Testis (tissue), 3 donors: ENCODE measurements around the gene RUNX1. TPM values are rescaled to one million over a fixed set of nuclear protein-coding genes. Genes with fewer than 3 reads are reported as not detected.

Experiments used
- DNase-seq: peaks from one replicate; pipeline ENCODE4 v3.0.0-alpha.2; 2019
- H3K27ac ChIP-seq, 2 donors: fragments of 200-600 bp; sonication (generic); one replicate each; pipeline ENCODE4 v1.5.1; 2019
- H3K27me3 ChIP-seq: fragments of 200-600 bp; sonication (generic); one replicate; pipeline ENCODE4 v1.5.1; 2019
- H3K36me3 ChIP-seq: fragments of 200-600 bp; sonication (generic); one replicate; pipeline ENCODE4 v1.5.1; 2017; ENCODE audit warnings: low read depth; ENCODE audit errors: missing control alignments
- H3K4me1 ChIP-seq: fragments of 200-600 bp; sonication (generic); one replicate; pipeline ENCODE4 v1.5.1; 2019
- H3K4me3 ChIP-seq, 2 donors: fragments of 200-600 bp; sonication (generic); one replicate each; pipeline ENCODE4 v1.5.1; 2017 to 2019
- H3K9me3 ChIP-seq: fragments of 200-600 bp; sonication (generic); one replicate; pipeline ENCODE4 v1.5.1; 2017
- POLR2A ChIP-seq: fragments of 450-650 bp; IDR thresholded peaks from one replicate; pipeline ENCODE4 v1.6.1; 2017; ENCODE audit warnings: antibody characterized with exemption, mild to moderate bottlenecking, moderate library complexity
- WGBS, 2 donors: methylation state at CpG; one replicate each; pipeline ENCODE4 v1.1.5; 2018; 5-methylcytosine and 5-hydroxymethylcytosine counted together
- intact Hi-C: fragments of 100-400 bp; cut with DNase I; formaldehyde crosslinking; loops from one replicate; pipeline ENCODE4 v1.15.1; 2023; ENCODE audit warnings: low total_unique reads
- polyA plus RNA-seq: library from polyadenylated mRNA; stranded (reverse); fragments of 350-450 nt; fragmentation: Illumina TruSeq; extraction: RNeasy Lipid Tissue Mini Kit (QIAGEN cat#74804); gene quantifications from one replicate; pipeline ENCODE4 v1.2.3, GENCODE V29; 2014; ENCODE audit warnings: low read depth, low replicate concordance; ENCODE audit not compliant: insufficient read depth
- total RNA-seq, 2 donors: library from RNA; depleted of rRNA; stranded (reverse); fragments of >200 nt; gene quantifications; one replicate each; pipeline ENCODE4 v1.2.3, GENCODE V29; 2016
- TF ChIP-seq, protein P1 (sequence below), 3 experiments: fragments of 450-650 bp in 2 of 3; fragments of 200-600 bp in 1 of 3; sonication (generic) in 1 of 3; IDR thresholded peaks; one replicate each; pipeline ENCODE4 v1.5.1; 2016 to 2019; ENCODE audit warnings: antibody characterized with exemption in 3 of 3, mild to moderate bottlenecking in 2 of 3, moderate library complexity in 1 of 3

Gene RUNX1
- total and polyA plus RNA-seq, 3 donors from 2014 or later: 11.1 to 28.7 (median 24.3) TPM

GRCh38 chr21:34814529-34814951 lies 234.6 kb downstream of the RUNX1 start:
- no peak for DNase-seq
- Histone ChIP-seq H3K9me3 (no peaks in the 10 kb centered on the region), H3K4me3 (no peak overlapping the region), H3K36me3 (no peaks in the 10 kb centered on the region), H3K4me1 (peaks cover 11% of the 10 kb centered on the region), H3K27ac (no peak overlapping the region), H3K27me3 (no peaks in the 10 kb centered on the region)
- intact Hi-C loops: no loop called here
- 86 to 89% methylated on average over 6 of the region's 6 CpGs for WGBS, 2 donors
- TF ChIP-seq, protein P1, sequence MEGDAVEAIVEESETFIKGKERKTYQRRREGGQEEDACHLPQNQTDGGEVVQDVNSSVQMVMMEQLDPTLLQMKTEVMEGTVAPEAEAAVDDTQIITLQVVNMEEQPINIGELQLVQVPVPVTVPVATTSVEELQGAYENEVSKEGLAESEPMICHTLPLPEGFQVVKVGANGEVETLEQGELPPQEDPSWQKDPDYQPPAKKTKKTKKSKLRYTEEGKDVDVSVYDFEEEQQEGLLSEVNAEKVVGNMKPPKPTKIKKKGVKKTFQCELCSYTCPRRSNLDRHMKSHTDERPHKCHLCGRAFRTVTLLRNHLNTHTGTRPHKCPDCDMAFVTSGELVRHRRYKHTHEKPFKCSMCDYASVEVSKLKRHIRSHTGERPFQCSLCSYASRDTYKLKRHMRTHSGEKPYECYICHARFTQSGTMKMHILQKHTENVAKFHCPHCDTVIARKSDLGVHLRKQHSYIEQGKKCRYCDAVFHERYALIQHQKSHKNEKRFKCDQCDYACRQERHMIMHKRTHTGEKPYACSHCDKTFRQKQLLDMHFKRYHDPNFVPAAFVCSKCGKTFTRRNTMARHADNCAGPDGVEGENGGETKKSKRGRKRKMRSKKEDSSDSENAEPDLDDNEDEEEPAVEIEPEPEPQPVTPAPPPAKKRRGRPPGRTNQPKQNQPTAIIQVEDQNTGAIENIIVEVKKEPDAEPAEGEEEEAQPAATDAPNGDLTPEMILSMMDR (IDR thresholded peaks at IDR 0.05): no peak
- no peak for TF ChIP-seq POLR2A

DNA sequence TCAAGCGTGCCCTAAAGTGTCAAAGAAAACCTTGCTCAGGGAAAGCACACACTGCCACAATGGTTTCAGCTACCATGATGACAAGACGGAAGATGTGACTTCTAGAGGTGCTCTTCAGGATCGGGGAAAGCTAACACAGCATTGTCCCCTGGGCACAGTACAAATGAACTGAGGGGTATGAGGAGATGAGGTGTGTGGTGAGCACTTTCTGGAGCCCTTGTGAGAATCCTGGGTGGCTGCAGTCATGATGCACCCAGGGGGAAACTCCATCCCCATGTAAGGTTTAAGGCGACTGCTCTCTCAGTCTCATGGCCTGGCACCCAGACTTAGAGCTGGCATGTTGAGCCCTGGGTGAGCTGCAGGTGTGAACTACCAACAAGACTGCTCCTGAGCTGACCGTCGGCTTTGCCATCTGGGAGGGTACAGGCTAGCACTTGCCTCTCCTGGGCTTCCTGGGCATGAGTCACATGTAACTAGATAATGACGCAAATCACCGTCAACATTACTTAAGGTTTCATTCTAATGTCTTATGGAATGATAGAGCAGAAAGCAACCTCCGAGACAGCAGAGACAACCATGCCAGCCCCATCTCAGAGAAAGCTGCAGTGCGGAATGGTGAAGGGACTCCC lies 235.7 kb downstream of the RUNX1 start:
- no peak for TF ChIP-seq POLR2A
- TF ChIP-seq, protein P1 (IDR thresholded peaks at IDR 0.05): no peak
- Histone ChIP-seq H3K36me3 (no peaks in the 10 kb centered on the region), H3K4me1 (peaks cover 14% of the 10 kb centered on the region), H3K27me3 (no peaks in the 10 kb centered on the region), H3K27ac (no peak overlapping the region), H3K9me3 (no peaks in the 10 kb centered on the region), H3K4me3 (no peak overlapping the region)
- DNase-seq: no peak
- intact Hi-C loops: no loop called here
- WGBS, 2 donors: 95 to 97% methylated on average over 10 of the region's 10 CpGs

GRCh38 chr21:34812504-34813265 lies 236.4 kb downstream of the RUNX1 start:
- WGBS, 2 donors: 83 to 87% methylated on average over 7 of the region's 7 CpGs

GRCh38 chr21:34811368-34811767 lies 237.7 kb downstream of the RUNX1 start:
- H3K4me3 ChIP-seq: no peak overlapping the region
- no peaks in the 10 kb centered on the region for H3K9me3 ChIP-seq
- no peaks in the 10 kb centered on the region for H3K36me3 ChIP-seq
- intact Hi-C loops: no loop called here
- H3K4me1 ChIP-seq: peaks cover 15% of the 10 kb centered on the region
- TF ChIP-seq POLR2A: no peak
- TF ChIP-seq, protein P1 (IDR thresholded peaks at IDR 0.05): no peak
- no peak for DNase-seq
- H3K27ac ChIP-seq: no peak overlapping the region
- no peaks in the 10 kb centered on the region for H3K27me3 ChIP-seq
- WGBS, 2 donors: 53 to 66% methylated on average over 4 of the region's 4 CpGs

More at GRCh38 chr21:34812504-34813265, 236.4 kb downstream of the RUNX1 start:
- Histone ChIP-seq H3K27me3 (no peaks in the 10 kb centered on the region), H3K4me3 (no peak overlapping the region), H3K36me3 (no peaks in the 10 kb centered on the region), H3K4me1 (peaks cover 15% of the 10 kb centered on the region), H3K27ac (no peak overlapping the region), H3K9me3 (no peaks in the 10 kb centered on the region)
- intact Hi-C loops: no loop called here
- DNase-seq: no peak
- TF ChIP-seq POLR2A: no peak
- TF ChIP-seq, protein P1 (IDR thresholded peaks at IDR 0.05): no peak
